K562 (cell line): ENCODE results near the gene NF1. TPM values are rescaled to one million over a fixed set of nuclear protein-coding genes. Genes with fewer than 3 reads are reported as not detected.

Experiments used
- ARID2 ChIP-seq: fragments of 450-650 bp; IDR thresholded peaks from 2 replicates; pipeline ENCODE4 v1.6.1; 2017; ENCODE audit warnings: antibody characterized with exemption, mild to moderate bottlenecking
- CHD1 ChIP-seq: fragments of 200-600 bp; sonication (generic); IDR thresholded peaks from one replicate; pipeline ENCODE4 v1.6.1; 2012; ENCODE audit warnings: mild to moderate bottlenecking, moderate library complexity, low read length, inconsistent platforms
- DDX20 ChIP-seq: fragments of 450-650 bp; IDR thresholded peaks from 2 replicates; pipeline ENCODE4 v1.6.1; 2016; ENCODE audit warnings: missing genetic modification characterization, low read depth, mild to moderate bottlenecking, missing compliant biosample characterization, moderate library complexity
- EP300 ChIP-seq: IDR thresholded peaks from 2 replicates; pipeline ENCODE4 v1.6.1; 2012; ENCODE audit warnings: low read length, improper control_type of control experiment
- ETV6 ChIP-seq, 3 experiments: fragments of 150-350 bp in 1 of 3; sonication (generic) in 1 of 3; formaldehyde crosslinking in 1 of 3; IDR thresholded peaks; 2 replicates each; pipeline versions ENCODE4 v1.6.1 to v1.8.0; 2014 to 2022; ENCODE audit warnings: borderline replicate concordance in 2 of 3, low read depth in 2 of 3, antibody characterized with exemption in 1 of 3, low read length in 1 of 3, mild to moderate bottlenecking in 1 of 3, missing genetic modification reagents in 1 of 3
- FOXJ2 ChIP-seq: fragments of 200-800 bp; sonication (Bioruptor generic); IDR thresholded peaks from 2 replicates; pipeline ENCODE4 v1.6.1; 2016; ENCODE audit warnings: missing genetic modification characterization, missing compliant biosample characterization
- GABPA ChIP-seq: fragments of 200-800 bp; sonication (Bioruptor generic); conservative IDR thresholded peaks from 2 replicates; pipeline ENCODE4 v1.6.1; 2016; ENCODE audit warnings: low read depth, missing genetic modification characterization, missing compliant biosample characterization
- GATAD2A ChIP-seq: fragments of 450-650 bp; IDR thresholded peaks from 2 replicates; pipeline ENCODE4 v1.6.1; 2017
- HDAC1 ChIP-seq, 2 experiments: fragments of 450-650 bp; IDR thresholded peaks; 2 replicates each; pipeline ENCODE4 v1.6.1; 2016 to 2017; ENCODE audit warnings: inconsistent platforms in 1 of 2, mild to moderate bottlenecking in 1 of 2, moderate library complexity in 1 of 2
- HSF4 ChIP-seq: fragments of 250-450 bp; sonication (Bioruptor Pico); IDR thresholded peaks from 2 replicates; pipeline ENCODE4 v2.1.2; 2022; ENCODE audit warnings: mild to moderate bottlenecking, moderate library complexity, borderline replicate concordance
- NFRKB ChIP-seq: fragments of 450-650 bp; IDR thresholded peaks from 2 replicates; pipeline ENCODE4 v1.6.1; 2016; ENCODE audit warnings: low read depth
- POLR2AphosphoS5 ChIP-seq: IDR thresholded peaks from 2 replicates; pipeline ENCODE4 v1.6.1; 2011; ENCODE audit warnings: mild to moderate bottlenecking, low read depth, low read length, moderate library complexity; ENCODE audit not compliant: control insufficient read depth, insufficient read depth
- RAD21 ChIP-seq, 2 experiments: fragments of 250-450 bp in 1 of 2; fragments of 450-650 bp in 1 of 2; sonication (Bioruptor Pico) in 1 of 2; formaldehyde crosslinking in 1 of 2; IDR thresholded peaks in 1 of 2; conservative IDR thresholded peaks in 1 of 2; 2 replicates each; pipeline versions ENCODE4 v1.4.0 to v1.8.0; 2020 to 2022; ENCODE audit warnings: mild to moderate bottlenecking in 2 of 2, moderate library complexity in 1 of 2
- RBFOX2 ChIP-seq: fragments of 200-400 bp; formaldehyde crosslinking; IDR thresholded peaks from 2 replicates; pipeline ENCODE4 v1.6.1; 2017; ENCODE audit warnings: low read depth, mild to moderate bottlenecking, low read length, moderate library complexity
- RBM14 ChIP-seq: fragments of 200-400 bp; formaldehyde crosslinking; IDR thresholded peaks from 2 replicates; pipeline ENCODE4 v1.6.1; 2018; ENCODE audit warnings: low read depth, mild to moderate bottlenecking, low read length, moderate library complexity, borderline replicate concordance; ENCODE audit not compliant: insufficient read depth
- SMAD3 ChIP-seq: fragments of 450-650 bp; formaldehyde crosslinking; conservative IDR thresholded peaks from 2 replicates; pipeline ENCODE4 v1.4.0; 2020; ENCODE audit warnings: mild to moderate bottlenecking
- SUPT5H ChIP-seq: fragments of 450-650 bp; IDR thresholded peaks from 2 replicates; pipeline ENCODE4 v1.6.1; 2016
- TFAP4 ChIP-seq: sonication (generic); formaldehyde crosslinking; IDR thresholded peaks from 2 replicates; pipeline ENCODE4 v1.8.0; 2022; ENCODE audit warnings: missing genetic modification reagents, mild to moderate bottlenecking, moderate library complexity, borderline replicate concordance
- WHSC1 ChIP-seq: IDR thresholded peaks from one replicate; pipeline ENCODE4 v1.6.1; 2012; ENCODE audit warnings: low read length, control low read depth, inconsistent platforms
- ZNF184 ChIP-seq: sonication (generic); formaldehyde crosslinking; IDR thresholded peaks from 2 replicates; pipeline ENCODE4 v1.5.0; 2020; ENCODE audit warnings: missing genetic modification reagents
- ZNF3 ChIP-seq: fragments of 250-450 bp; sonication (Bioruptor Pico); IDR thresholded peaks from 2 replicates; pipeline ENCODE4 v1.5.0; 2021; ENCODE audit warnings: mild to moderate bottlenecking, moderate library complexity
- ZNF311 ChIP-seq: fragments of 250-450 bp; sonication (Bioruptor Pico); IDR thresholded peaks from 2 replicates; pipeline ENCODE4 v1.4.0; 2020; ENCODE audit warnings: mild to moderate bottlenecking, moderate library complexity
- ZNF384 ChIP-seq: IDR thresholded peaks from 2 replicates; pipeline ENCODE4 v1.6.1; 2012; ENCODE audit warnings: low read depth, low read length, improper control_type of control experiment
- polyA plus RNA-seq, 8 experiments: library from polyadenylated mRNA; depleted of rRNA in 4 of 8; stranded (reverse) in 5 of 8; unstranded in 3 of 8; fragments of >200 nt; fragmentation: Nextera tagmentation in 2 of 8; fragmentation: Illumina TruSeq in 1 of 8; extraction: Ambion mirVana in 2 of 8; extraction: Trizol in 1 of 8; gene quantifications; 2 replicates each; pipeline versions ENCODE4 v1.2.1 to v1.2.3, GENCODE V29; 2011 to 2014; ENCODE audit warnings: inconsistent platforms in 1 of 8, missing spikeins in 1 of 8
- total RNA-seq, 7 experiments: library from RNA; depleted of rRNA in 6 of 7; stranded (reverse); fragments of >200 nt in 6 of 7; fragmentation: Illumina TruSeq in 2 of 7; extraction: Trizol in 2 of 7; gene quantifications; 2 replicates each; pipeline versions ENCODE4 v1.2.1 to v1.2.3, GENCODE V29; 2011 to 2021; ENCODE audit warnings: low replicate concordance in 1 of 7
- TF ChIP-seq, protein P1 (sequence below), 3 experiments: fragments of 200-800 bp in 1 of 3; sonication (Bioruptor generic) in 1 of 3; sonication (generic) in 1 of 3; formaldehyde crosslinking in 1 of 3; IDR thresholded peaks; 2 replicates each; pipeline versions ENCODE4 v1.6.1 to v1.8.0; 2016 to 2022; ENCODE audit warnings: mild to moderate bottlenecking in 2 of 3, missing compliant biosample characterization in 2 of 3, missing genetic modification characterization in 2 of 3, missing genetic modification reagents in 1 of 3

The NF1 gene
- total and polyA plus RNA-seq, 9 of the 15 experiments (the other 6 are each of a cell fraction or from before 2014, with no cell fraction given) = 3.4 to 41.9 (median 24.3) TPM

DNA sequence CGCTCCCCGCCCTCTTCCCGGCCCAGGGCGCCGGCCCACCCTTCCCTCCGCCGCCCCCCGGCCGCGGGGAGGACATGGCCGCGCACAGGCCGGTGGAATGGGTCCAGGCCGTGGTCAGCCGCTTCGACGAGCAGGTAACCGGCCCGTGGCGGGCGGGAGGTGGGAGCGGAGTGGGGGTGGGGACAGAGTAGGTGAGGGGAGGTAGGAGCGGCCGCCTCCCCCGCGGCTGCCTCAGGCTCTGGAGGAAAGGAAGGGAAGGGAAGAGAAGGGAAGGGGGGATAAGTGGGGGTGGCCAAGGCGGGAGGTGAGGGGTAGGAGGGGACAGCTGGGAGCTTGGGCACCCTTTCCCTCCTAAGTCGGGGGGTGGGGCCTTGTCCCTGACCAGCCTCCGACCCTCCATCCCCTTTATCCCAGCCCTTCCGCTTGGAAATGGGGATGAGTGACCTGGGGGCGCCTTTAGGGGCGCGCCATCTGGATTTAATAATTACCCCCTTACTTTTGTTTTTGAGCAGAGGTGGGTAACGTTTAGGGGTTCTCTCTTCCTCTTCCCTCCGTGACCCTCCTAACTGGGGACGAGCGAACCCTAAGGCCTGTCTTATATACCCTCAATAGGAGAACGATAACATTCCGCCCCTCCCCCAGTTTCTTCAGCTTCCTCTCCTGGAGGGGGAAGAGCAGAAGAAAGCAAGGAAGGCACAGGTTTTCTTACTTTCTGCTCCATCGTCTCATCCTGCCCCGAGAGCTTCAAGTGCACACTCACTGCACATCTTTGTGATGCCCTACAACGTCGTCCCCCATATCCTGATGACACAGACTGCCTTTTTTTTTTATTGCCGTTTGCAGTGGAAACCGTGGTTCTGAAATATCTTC, 694 bp downstream of the NF1 start (continued):
- TF ChIP-seq ETV6 (IDR thresholded peaks at IDR 0.05; ENCODE audit: borderline replicate concordance in 1 of 2, low read depth in 2 of 2, low read length in 1 of 2) (no peak), ETV6 (CRISPR knock-in tag; IDR thresholded peaks at IDR 0.05; ENCODE audit: borderline replicate concordance) (no peak), GATAD2A (0 out of 2 replicates have a peak, but pooled peaks have one; percentile 12), ZNF3 (no peak), RBM14 (no peak), HDAC1 (IDR thresholded peaks at IDR 0.05) (peak in 1 of 2 experiments; percentile 58; a peak in 2 of 4 replicates), CHD1 (no peak), GABPA (tag) (0 out of 2 replicates have a peak, but pooled peaks have one; percentile 15), TFAP4 (CRISPR knock-in tag) (no peak), SUPT5H (peak; percentile 8; the same call in 1 of the 2 replicates), EP300 (no peak), ZNF184 (no peak), RAD21 (CRISPR knock-in tag; conservative IDR thresholded peaks at IDR 0.05 in 1 of 2, IDR thresholded peaks at IDR 0.05 in 1 of 2) (no peak), FOXJ2 (tag) (no peak), POLR2AphosphoS5 (no peak), ARID2 (no peak), WHSC1 (no peak), ZNF311 (CRISPR knock-in tag) (no peak), NFRKB (0 out of 2 replicates have a peak, but pooled peaks have one; percentile 25), ZNF384 (peak; percentile 61; the same call in 1 of the 2 replicates), RBFOX2 (0 out of 2 replicates have a peak, but pooled peaks have one; percentile 7), DDX20 (no peak), SMAD3 (CRISPR knock-in tag) (no peak), HSF4 (CRISPR knock-in tag) (no peak)
- TF ChIP-seq, protein P1, sequence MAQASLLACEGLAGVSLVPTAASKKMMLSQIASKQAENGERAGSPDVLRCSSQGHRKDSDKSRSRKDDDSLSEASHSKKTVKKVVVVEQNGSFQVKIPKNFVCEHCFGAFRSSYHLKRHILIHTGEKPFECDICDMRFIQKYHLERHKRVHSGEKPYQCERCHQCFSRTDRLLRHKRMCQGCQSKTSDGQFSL (CRISPR knock-in tag; IDR thresholded peaks at IDR 0.05) = peak; percentile 84
- TF ChIP-seq, protein P1 (tag; IDR thresholded peaks at IDR 0.05) = peak in 1 of 2 experiments; percentile 77; a peak in 2 of 4 replicates
